ENCODE measurements around the gene RDH8.

GRCh38 chr19:9970481-9970880 lies 42.8 kb upstream of the RDH8 start:
- TF ChIP-seq CTCF (conservative IDR thresholded peaks at IDR 0.05; ENCODE audit: low read depth, low read length) (no peak), EZH2 (IDR thresholded peaks at IDR 0.05; ENCODE audit: low read length, unreplicated experiment) (no peak)

All from PC-3 (cell line).